MCF 10A (cell line): ENCODE data around the gene TPRN. TPM values are rescaled to one million over a fixed set of nuclear protein-coding genes. Genes with fewer than 3 reads are reported as not detected.

Experiments used
- BruUV-seq: library from RNA; stranded (reverse); fragments of 400-500 nt; replicated peaks from 2 replicates; lab custom pipeline; 2021; lab: Mats Ljungman, UMichigan
- CTCF ChIA-PET: fragments of 300-600 bp; sonication (Branson Sonifier 250); formaldehyde crosslinking; extraction: SDS; loops from one replicate; lab custom pipeline; 2021; ENCODE audit warnings: antibody characterized with exemption, inconsistent platforms; lab: Yijun Ruan, JAX
- POLR2A ChIA-PET: fragments of 300-600, 350-650 bp; sonication (Branson Sonifier 250); formaldehyde crosslinking; extraction: SDS; loops from one replicate; lab custom pipeline; 2020; ENCODE audit warnings: antibody characterized with exemption, inconsistent platforms; lab: Yijun Ruan, JAX
- DNase-seq: peaks from one replicate; pipeline ENCODE4 v3.0.0-alpha.2; 2018; ENCODE audit not compliant: unreplicated experiment
- H3K27ac Mint-ChIP-seq: one replicate; pipeline ENCODE4 v1.8.0; 2022; ENCODE audit warnings: mild to moderate bottlenecking, low read depth, mixed read lengths; ENCODE audit not compliant: unreplicated experiment
- H3K27me3 Mint-ChIP-seq: one replicate; pipeline ENCODE4 v1.8.0; 2022; ENCODE audit warnings: mixed read lengths; ENCODE audit not compliant: insufficient read depth, unreplicated experiment
- H3K36me3 Mint-ChIP-seq: one replicate; pipeline ENCODE4 v1.8.0; 2022; ENCODE audit warnings: mild to moderate bottlenecking, moderate library complexity, mixed read lengths; ENCODE audit not compliant: insufficient read depth, unreplicated experiment
- H3K4me1 Mint-ChIP-seq: one replicate; pipeline ENCODE4 v1.8.0; 2022; ENCODE audit warnings: mixed read lengths; ENCODE audit not compliant: insufficient read depth, unreplicated experiment
- H3K4me3 Mint-ChIP-seq: one replicate; pipeline ENCODE4 v1.8.0; 2022; ENCODE audit warnings: mild to moderate bottlenecking, moderate library complexity, mixed read lengths; ENCODE audit not compliant: unreplicated experiment
- H3K9me3 Mint-ChIP-seq: one replicate; pipeline ENCODE4 v1.8.0; 2022; ENCODE audit warnings: mixed read lengths; ENCODE audit not compliant: unreplicated experiment
- intact Hi-C: fragments of 100-400 bp; cut with micrococcal nuclease; formaldehyde crosslinking; loops from 2 replicates; pipeline ENCODE4 v1.14.1; 2022
- total RNA-seq: library from RNA; stranded (reverse); gene quantifications from 2 replicates; pipeline ENCODE4 v1.2.3, GENCODE V29; 2022
- TF ChIP-seq, protein P1 (sequence below): fragments of 200-600 bp; IDR thresholded peaks from one replicate; pipeline ENCODE4 v1.8.0; 2022; ENCODE audit warnings: antibody characterized with exemption, mild to moderate bottlenecking; ENCODE audit not compliant: unreplicated experiment

TPRN gene
- total RNA-seq, 1 experiment from 2014 or later, result 13.4 TPM

DNA sequence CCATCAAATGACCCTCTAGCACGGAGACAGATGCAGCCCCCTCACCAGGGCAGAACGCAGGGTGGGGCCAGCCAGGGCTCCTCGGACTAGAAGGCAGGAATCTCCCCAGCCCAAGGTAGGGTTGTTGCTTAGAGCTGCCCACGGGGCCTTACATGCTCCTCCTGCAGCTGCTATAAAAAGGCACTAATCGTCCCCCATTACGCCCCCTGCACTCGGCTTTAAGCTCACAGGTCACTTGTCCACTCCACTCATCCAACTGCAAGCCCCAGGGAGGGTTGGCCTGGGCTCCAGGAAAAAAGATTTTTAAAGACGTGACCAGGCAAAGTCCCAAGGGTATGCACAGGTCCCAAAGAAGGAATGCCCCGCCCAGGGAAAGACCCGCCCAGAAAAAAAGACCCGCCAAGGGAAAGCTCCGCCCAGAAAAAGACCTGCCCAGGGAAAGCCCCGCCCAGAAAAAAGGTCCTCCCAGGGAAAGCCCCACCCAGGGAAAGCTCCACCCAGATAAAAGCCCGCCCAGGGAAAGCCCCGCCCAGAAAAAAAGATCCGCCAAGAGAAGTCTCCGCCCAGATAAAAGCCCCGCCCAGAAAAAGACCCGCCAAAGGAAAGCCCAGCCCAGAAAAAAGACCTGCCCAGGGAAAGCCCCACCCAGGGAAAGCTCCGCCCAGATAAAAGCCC is 50.5 kb downstream of the TPRN start:
- no peaks in the 10 kb centered on the region for H3K9me3 Mint-ChIP-seq
- no peaks in the 10 kb centered on the region for H3K36me3 Mint-ChIP-seq
- no TSS peak for BruUV-seq
- no peaks in the 10 kb centered on the region for H3K27me3 Mint-ChIP-seq
- H3K4me1 Mint-ChIP-seq, result no peaks in the 10 kb centered on the region
- DNase-seq, result no peak
- no peak overlapping the region for H3K27ac Mint-ChIP-seq
- intact Hi-C loops, result no loop called here
- POLR2A ChIA-PET, result interaction anchor here (1.0 to 1.5 kb wide), 3 partner anchors 20 to 91 kb away, joined by 3 to 5 read pairs (median 4); partner anchors contain the start of gene TUBB4B
- H3K4me3 Mint-ChIP-seq, result no peak overlapping the region
- TF ChIP-seq, protein P1, sequence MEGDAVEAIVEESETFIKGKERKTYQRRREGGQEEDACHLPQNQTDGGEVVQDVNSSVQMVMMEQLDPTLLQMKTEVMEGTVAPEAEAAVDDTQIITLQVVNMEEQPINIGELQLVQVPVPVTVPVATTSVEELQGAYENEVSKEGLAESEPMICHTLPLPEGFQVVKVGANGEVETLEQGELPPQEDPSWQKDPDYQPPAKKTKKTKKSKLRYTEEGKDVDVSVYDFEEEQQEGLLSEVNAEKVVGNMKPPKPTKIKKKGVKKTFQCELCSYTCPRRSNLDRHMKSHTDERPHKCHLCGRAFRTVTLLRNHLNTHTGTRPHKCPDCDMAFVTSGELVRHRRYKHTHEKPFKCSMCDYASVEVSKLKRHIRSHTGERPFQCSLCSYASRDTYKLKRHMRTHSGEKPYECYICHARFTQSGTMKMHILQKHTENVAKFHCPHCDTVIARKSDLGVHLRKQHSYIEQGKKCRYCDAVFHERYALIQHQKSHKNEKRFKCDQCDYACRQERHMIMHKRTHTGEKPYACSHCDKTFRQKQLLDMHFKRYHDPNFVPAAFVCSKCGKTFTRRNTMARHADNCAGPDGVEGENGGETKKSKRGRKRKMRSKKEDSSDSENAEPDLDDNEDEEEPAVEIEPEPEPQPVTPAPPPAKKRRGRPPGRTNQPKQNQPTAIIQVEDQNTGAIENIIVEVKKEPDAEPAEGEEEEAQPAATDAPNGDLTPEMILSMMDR, result no peak
- CTCF ChIA-PET, result interaction anchor here (1.0 to 1.3 kb wide), 2 partner anchors 17 to 55 kb away, joined by 3 to 4 read pairs; no protein-coding TSS in a partner anchor

DNA sequence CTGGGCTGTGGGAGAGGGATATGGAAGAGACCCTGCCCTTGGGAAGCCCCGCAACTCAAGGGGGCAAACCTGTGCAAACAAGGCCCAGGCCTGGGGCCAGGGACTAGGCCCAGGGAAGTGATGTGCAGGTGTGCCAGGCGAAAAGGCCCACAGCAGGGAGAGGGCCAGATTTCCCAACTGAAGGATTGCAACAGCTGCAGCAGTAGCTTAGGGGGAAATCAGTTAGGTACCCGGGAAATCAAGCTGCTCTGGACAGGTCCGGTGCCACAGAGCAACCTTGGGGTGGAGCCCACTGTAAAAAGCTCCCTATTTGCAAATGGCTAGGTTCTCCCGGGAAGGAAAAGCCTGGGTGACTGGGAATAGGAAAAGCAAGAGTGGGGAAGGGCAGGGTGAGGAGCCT is 51.2 kb downstream of the TPRN start:
- Mint-ChIP-seq H3K4me3 (no peak overlapping the region), H3K27ac (no peak overlapping the region), H3K4me1 (no peaks in the 10 kb centered on the region), H3K27me3 (no peaks in the 10 kb centered on the region), H3K9me3 (no peaks in the 10 kb centered on the region), H3K36me3 (no peaks in the 10 kb centered on the region)
- POLR2A ChIA-PET, result interaction anchor here (1.0 to 1.5 kb wide), 2 partner anchors 19 to 20 kb away, joined by 4 to 5 read pairs; no protein-coding TSS in a partner anchor
- TF ChIP-seq, protein P1, result no peak
- no peak for DNase-seq
- CTCF ChIA-PET, result no interaction called here
- no TSS peak for BruUV-seq
- intact Hi-C loops, result no loop called here

DNA sequence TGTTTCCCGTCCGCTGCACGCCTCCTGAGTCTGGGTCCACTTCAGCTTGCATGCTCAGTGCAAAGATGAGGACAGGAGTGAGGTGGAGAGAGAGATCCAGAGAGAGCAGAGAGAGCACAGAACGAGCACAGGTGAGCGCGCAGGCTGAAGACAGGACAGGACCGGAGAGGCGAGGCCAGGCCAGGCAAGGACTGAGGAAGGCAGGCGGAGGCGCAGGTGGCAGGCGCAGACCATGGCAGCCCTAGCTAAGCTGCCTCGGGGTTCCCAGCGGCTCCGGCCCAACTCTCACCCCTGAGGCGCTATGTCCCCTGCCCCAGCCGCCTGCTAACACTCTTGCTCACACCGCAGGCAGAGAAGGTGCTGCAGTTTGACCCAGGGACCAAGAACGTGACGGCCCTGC is 51.9 kb downstream of the TPRN start:
- ChIA-PET POLR2A (interaction anchor here (1.0 to 1.5 kb wide), 2 partner anchors 18 to 19 kb away, joined by 4 to 5 read pairs; no protein-coding TSS in a partner anchor), CTCF (interaction anchor here (0.5 kb wide), 2 partner anchors 369 to 865 kb away, joined by 3 read pairs; no protein-coding TSS in a partner anchor)
- Mint-ChIP-seq H3K27ac (no peak overlapping the region), H3K4me1 (no peaks in the 10 kb centered on the region), H3K36me3 (no peaks in the 10 kb centered on the region), H3K9me3 (no peaks in the 10 kb centered on the region), H3K27me3 (no peaks in the 10 kb centered on the region), H3K4me3 (no peak overlapping the region)
- DNase-seq, result no peak
- intact Hi-C loops, result no loop called here
- TF ChIP-seq, protein P1, result no peak
- no TSS peak for BruUV-seq

DNA sequence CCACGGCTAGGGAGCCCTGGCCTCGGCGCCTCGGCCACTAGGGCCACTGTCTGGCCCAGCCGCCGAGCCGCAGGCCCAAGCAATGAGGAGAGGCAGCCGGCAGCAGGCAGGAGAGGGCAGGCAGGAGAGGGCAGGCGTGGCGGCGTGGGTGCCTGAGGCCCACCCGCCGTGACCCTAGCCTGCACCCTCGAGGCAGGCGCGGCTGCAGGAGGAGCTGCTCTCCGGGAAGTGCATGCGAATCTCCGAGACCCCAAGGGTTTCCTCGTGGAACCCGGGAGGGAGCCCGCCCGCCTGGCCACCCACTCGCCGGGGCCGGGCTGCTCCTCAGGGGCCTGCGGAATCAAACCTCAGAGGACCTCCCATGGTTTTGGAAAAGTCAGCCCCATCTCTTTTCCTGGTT is 52.3 kb downstream of the TPRN start:
- Mint-ChIP-seq H3K36me3 (no peaks in the 10 kb centered on the region), H3K4me1 (no peaks in the 10 kb centered on the region), H3K27ac (no peak overlapping the region), H3K4me3 (no peak overlapping the region), H3K9me3 (no peaks in the 10 kb centered on the region), H3K27me3 (no peaks in the 10 kb centered on the region)
- BruUV-seq, result no TSS peak
- ChIA-PET CTCF (interaction anchor here (0.5 to 0.6 kb wide), 3 partner anchors 369 to 864 kb away, joined by 3 to 4 read pairs (median 3); no protein-coding TSS in a partner anchor), POLR2A (interaction anchor here (1.0 to 1.5 kb wide), 2 partner anchors 17 to 19 kb away, joined by 4 to 5 read pairs; no protein-coding TSS in a partner anchor)
- intact Hi-C loops, result no loop called here
- no peak for DNase-seq
- TF ChIP-seq, protein P1, result no peak
